Glutamatergic neuron (in vitro differentiated cells): ENCODE data around the gene SYNE3. TPM values are rescaled to one million over a fixed set of nuclear protein-coding genes. Genes with fewer than 3 reads are reported as not detected.

ENCODE experiments used
- DNase-seq: peaks from one replicate; pipeline ENCODE4 v3.0.0; 2022
- H3K27ac Mint-ChIP-seq: one replicate; pipeline ENCODE4 v1.8.0; 2020; ENCODE audit warnings: mild to moderate bottlenecking, mixed read lengths, inconsistent platforms; ENCODE audit not compliant: unreplicated experiment
- H3K27me3 Mint-ChIP-seq: one replicate; pipeline ENCODE4 v1.8.0; 2020; ENCODE audit warnings: mild to moderate bottlenecking, moderate library complexity, mixed read lengths, inconsistent platforms; ENCODE audit not compliant: unreplicated experiment
- H3K36me3 Mint-ChIP-seq: one replicate; pipeline ENCODE4 v1.8.0; 2020; ENCODE audit warnings: mild to moderate bottlenecking, mixed read lengths, inconsistent platforms; ENCODE audit not compliant: unreplicated experiment
- H3K4me1 Mint-ChIP-seq: one replicate; pipeline ENCODE4 v1.8.0; 2020; ENCODE audit warnings: mild to moderate bottlenecking, low read depth, mixed read lengths, inconsistent platforms; ENCODE audit not compliant: unreplicated experiment
- H3K4me3 Mint-ChIP-seq: one replicate; pipeline ENCODE4 v1.8.0; 2020; ENCODE audit warnings: mild to moderate bottlenecking, mixed read lengths, inconsistent platforms; ENCODE audit not compliant: unreplicated experiment
- H3K9me3 Mint-ChIP-seq: one replicate; pipeline ENCODE4 v1.8.0; 2020; ENCODE audit warnings: mild to moderate bottlenecking, moderate library complexity, mixed read lengths, inconsistent platforms; ENCODE audit not compliant: unreplicated experiment
- CTCF ChIP-seq: fragments of 200-600 bp; sonication (generic); IDR thresholded peaks from one replicate; pipeline ENCODE4 v1.5.0; 2021; ENCODE audit not compliant: partially characterized antibody, unreplicated experiment
- total RNA-seq: library from RNA; stranded (reverse); fragmentation: NEBNext Ultra II Directional; extraction: Animal tissue kit (Norgen Biotek cat#: 25700); gene quantifications from one replicate; pipeline ENCODE4 v1.2.1, GENCODE V29; 2021; ENCODE audit not compliant: unreplicated experiment

The SYNE3 gene
- total RNA-seq, 1 donor from 2014 or later: 7.1 TPM

GRCh38 chr14:95518045-95518751, 1.7 kb upstream of the SYNE3 start:
- H3K27me3 Mint-ChIP-seq: peaks cover 7% of the 10 kb centered on the region
- no peak for TF ChIP-seq CTCF
- no peak for DNase-seq
- H3K4me3 Mint-ChIP-seq: peak overlapping the region; percentile 31
- H3K36me3 Mint-ChIP-seq: no peaks in the 10 kb centered on the region
- peaks cover 17% of the 10 kb centered on the region for H3K4me1 Mint-ChIP-seq
- peaks cover 5% of the 10 kb centered on the region for H3K9me3 Mint-ChIP-seq
- H3K27ac Mint-ChIP-seq: no peak overlapping the region

GRCh38 chr14:95515596-95516552, 576 bp downstream of the SYNE3 start:
- TF ChIP-seq CTCF: no peak
- Mint-ChIP-seq H3K36me3 (no peaks in the 10 kb centered on the region), H3K4me1 (peaks cover 17% of the 10 kb centered on the region), H3K27me3 (peaks cover 7% of the 10 kb centered on the region), H3K9me3 (peaks cover 5% of the 10 kb centered on the region), H3K27ac (peak overlapping the region; percentile 48), H3K4me3 (peak overlapping the region; percentile 83)
- DNase-seq: peak; percentile 65

- no peaks in the 10 kb centered on the region for H3K36me3 Mint-ChIP-seq
- H3K9me3 Mint-ChIP-seq: peaks cover 5% of the 10 kb centered on the region
- peak; percentile 69 for DNase-seq
- H3K4me1 Mint-ChIP-seq: peaks cover 17% of the 10 kb centered on the region
- H3K27ac Mint-ChIP-seq: no peak overlapping the region
- H3K27me3 Mint-ChIP-seq: peaks cover 7% of the 10 kb centered on the region
- no peak for TF ChIP-seq CTCF
- H3K4me3 Mint-ChIP-seq: peak overlapping the region; percentile 83
Measured at GRCh38 chr14:95515080-95515489, 1.4 kb downstream of the SYNE3 start.

- Mint-ChIP-seq H3K9me3 (peaks cover 5% of the 10 kb centered on the region), H3K36me3 (no peaks in the 10 kb centered on the region), H3K4me1 (peaks cover 15% of the 10 kb centered on the region), H3K4me3 (peak overlapping the region; percentile 83), H3K27ac (no peak overlapping the region), H3K27me3 (peaks cover 7% of the 10 kb centered on the region)
- DNase-seq: no peak
- no peak for TF ChIP-seq CTCF
Measured at GRCh38 chr14:95514131-95515079, 2.0 kb downstream of the SYNE3 start.
